Measurements from ENCODE around the gene DPYD. TPM values are rescaled to one million over a fixed set of nuclear protein-coding genes. Genes with fewer than 3 reads are reported as not detected.

DPYD gene
- total RNA-seq, 1 donor: 81.4 TPM

GRCh38 chr1:97905141-97905940, 15.5 kb downstream of the DPYD start:
- no peak for DNase-seq (ENCODE audit: insufficient read length, low spot score, missing footprints)
- H3K27me3 ChIP-seq (ENCODE audit: insufficient read depth, low read length): no peaks in the 10 kb centered on the region
- H3K27ac ChIP-seq (ENCODE audit: low read depth, low read length): no peak overlapping the region
- H3K9me3 ChIP-seq (ENCODE audit: low read depth, low read length): no peaks in the 10 kb centered on the region
- H3K4me3 ChIP-seq (ENCODE audit: insufficient read depth, low read length): no peak overlapping the region
- H3K79me2 ChIP-seq (ENCODE audit: insufficient read depth, low read length): peaks cover 55% of the 10 kb centered on the region
- H2AFZ ChIP-seq (ENCODE audit: low read length): no peak overlapping the region
- no peak overlapping the region for H3K4me2 ChIP-seq (ENCODE audit: insufficient read depth, low read length)
- TF ChIP-seq CTCF (IDR thresholded peaks at IDR 0.05; ENCODE audit: extremely low read depth, low read depth, low read length): no peak
- no peaks in the 10 kb centered on the region for H3K36me3 ChIP-seq (ENCODE audit: insufficient read depth, low read length)
- H3K4me1 ChIP-seq (ENCODE audit: insufficient read depth, low read length): peaks cover 59% of the 10 kb centered on the region
- no peaks in the 10 kb centered on the region for H4K20me1 ChIP-seq (ENCODE audit: insufficient read depth, low read length)

DNA sequence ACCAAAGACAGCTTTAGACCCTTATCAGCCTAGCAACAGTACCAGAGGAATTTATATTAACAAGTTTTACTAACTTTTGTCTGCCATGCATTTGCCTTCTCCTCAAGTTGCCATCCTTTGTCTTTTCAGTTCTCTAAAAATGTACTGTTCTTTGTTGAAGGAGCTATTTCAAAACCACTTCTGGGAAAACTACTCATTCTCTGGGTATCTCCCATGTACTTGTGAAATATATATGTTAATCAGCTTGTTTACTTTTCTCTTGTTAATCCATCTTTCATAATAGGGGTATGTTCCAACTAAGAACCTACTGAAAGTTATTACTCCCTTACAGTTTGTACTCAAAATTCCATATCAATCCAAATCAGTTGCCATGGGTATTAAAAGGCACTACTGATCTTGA, 16.3 kb downstream of the DPYD start:
- no peak for DNase-seq (ENCODE audit: insufficient read length, low spot score, missing footprints)
- H3K79me2 ChIP-seq (ENCODE audit: insufficient read depth, low read length): peaks cover 58% of the 10 kb centered on the region

GRCh38 chr1:97903626-97904025, 17.2 kb downstream of the DPYD start:
- DNase-seq (ENCODE audit: insufficient read length, low spot score, missing footprints): no peak
- Histone ChIP-seq H3K4me1 (ENCODE audit: insufficient read depth, low read length) (peaks cover 63% of the 10 kb centered on the region), H2AFZ (ENCODE audit: low read length) (no peak overlapping the region)

More for the DNA sequence above, 16.3 kb downstream of the DPYD start:
- Histone ChIP-seq H4K20me1 (ENCODE audit: insufficient read depth, low read length) (no peaks in the 10 kb centered on the region), H3K27me3 (ENCODE audit: insufficient read depth, low read length) (no peaks in the 10 kb centered on the region), H3K9me3 (ENCODE audit: low read depth, low read length) (no peaks in the 10 kb centered on the region), H3K4me2 (ENCODE audit: insufficient read depth, low read length) (peak overlapping the region; percentile 69), H3K36me3 (ENCODE audit: insufficient read depth, low read length) (no peaks in the 10 kb centered on the region), H3K27ac (ENCODE audit: low read depth, low read length) (peak overlapping the region; percentile 74), H3K4me1 (ENCODE audit: insufficient read depth, low read length) (peaks cover 59% of the 10 kb centered on the region), H3K4me3 (ENCODE audit: insufficient read depth, low read length) (no peak overlapping the region), H2AFZ (ENCODE audit: low read length) (peak overlapping the region; percentile 49)
- no peak for TF ChIP-seq CTCF (IDR thresholded peaks at IDR 0.05; ENCODE audit: extremely low read depth, low read depth, low read length)

More at GRCh38 chr1:97903626-97904025, 17.2 kb downstream of the DPYD start:
- peaks cover 58% of the 10 kb centered on the region for H3K79me2 ChIP-seq (ENCODE audit: insufficient read depth, low read length)
- H4K20me1 ChIP-seq (ENCODE audit: insufficient read depth, low read length): no peaks in the 10 kb centered on the region
- no peaks in the 10 kb centered on the region for H3K9me3 ChIP-seq (ENCODE audit: low read depth, low read length)
- no peak for TF ChIP-seq CTCF (IDR thresholded peaks at IDR 0.05; ENCODE audit: extremely low read depth, low read depth, low read length)
- no peaks in the 10 kb centered on the region for H3K27me3 ChIP-seq (ENCODE audit: insufficient read depth, low read length)
- H3K4me3 ChIP-seq (ENCODE audit: insufficient read depth, low read length): peak overlapping the region; percentile 23
- peak overlapping the region; percentile 74 for H3K27ac ChIP-seq (ENCODE audit: low read depth, low read length)
- H3K4me2 ChIP-seq (ENCODE audit: insufficient read depth, low read length): peak overlapping the region; percentile 69
- H3K36me3 ChIP-seq (ENCODE audit: insufficient read depth, low read length): no peaks in the 10 kb centered on the region
